HG02852 (cell line): ENCODE results near the gene NR4A1.

Source experiments
- ATAC-seq: cut with Tn5 transposase; IDR thresholded peaks from one replicate; pipeline ENCODE4 v1.9.1; 2021; ENCODE audit warnings: mild to moderate bottlenecking, moderate library complexity; ENCODE audit not compliant: unreplicated experiment

Gene NR4A1

GRCh38 chr12:52015532-52016041, 35.7 kb upstream of the NR4A1 start:
- no peak for ATAC-seq

- no peak for ATAC-seq
Measured at GRCh38 chr12:52018433-52019112, 32.7 kb upstream of the NR4A1 start.

GRCh38 chr12:52019113-52019770, 32.0 kb upstream of the NR4A1 start:
- no peak for ATAC-seq

- peak; percentile 37 for ATAC-seq
Measured at GRCh38 chr12:52020539-52021336, 30.5 kb upstream of the NR4A1 start.

- no peak for ATAC-seq
Measured at GRCh38 chr12:52022841-52023181, 28.4 kb upstream of the NR4A1 start.

- no peak for ATAC-seq
Measured at GRCh38 chr12:52023182-52023975, 27.9 kb upstream of the NR4A1 start.

- ATAC-seq = no peak
Measured at GRCh38 chr12:52023976-52024688, 27.1 kb upstream of the NR4A1 start.

GRCh38 chr12:52024845-52025230, 26.4 kb upstream of the NR4A1 start:
- ATAC-seq = no peak

GRCh38 chr12:52026263-52026662, 25.0 kb upstream of the NR4A1 start:
- ATAC-seq = no peak

- ATAC-seq = no peak
Measured at GRCh38 chr12:52027085-52027843, 24.0 kb upstream of the NR4A1 start.

- ATAC-seq = no peak
Measured at GRCh38 chr12:52029685-52030084, 21.6 kb upstream of the NR4A1 start.

GRCh38 chr12:52032446-52032803, 18.8 kb upstream of the NR4A1 start:
- no peak for ATAC-seq

- ATAC-seq = peak; percentile 95
Measured at GRCh38 chr12:52032804-52033445, 18.3 kb upstream of the NR4A1 start.

GRCh38 chr12:52033446-52034140, 17.6 kb upstream of the NR4A1 start:
- ATAC-seq = no peak

GRCh38 chr12:52035190-52035589, 16.1 kb upstream of the NR4A1 start:
- ATAC-seq = no peak

GRCh38 chr12:52035926-52036325, 15.3 kb upstream of the NR4A1 start:
- no peak for ATAC-seq

- ATAC-seq = peak; percentile 41
Measured at GRCh38 chr12:52036587-52037171, 14.6 kb upstream of the NR4A1 start.

GRCh38 chr12:52037248-52037861, 13.9 kb upstream of the NR4A1 start:
- no peak for ATAC-seq
